Measurements from ENCODE around the gene SLC44A5.

GRCh38 chr1:75342786-75343185 lies 268.1 kb downstream of the SLC44A5 start:
- no peak for TF ChIP-seq POLR2AphosphoS5 (IDR thresholded peaks at IDR 0.05; ENCODE audit: low read depth)
- no peak for TF ChIP-seq REST (IDR thresholded peaks at IDR 0.05; ENCODE audit: unreplicated experiment)
- no peak for TF ChIP-seq JUNB (IDR thresholded peaks at IDR 0.05; ENCODE audit: unreplicated experiment)
- no peak for TF ChIP-seq CTCF (conservative IDR thresholded peaks at IDR 0.05; ENCODE audit: low read depth in 2 of 2)
- no peak for TF ChIP-seq EZH2 (IDR thresholded peaks at IDR 0.05; ENCODE audit: low read depth, unreplicated experiment)
- TF ChIP-seq ETS1 (IDR thresholded peaks at IDR 0.05): no peak
- TF ChIP-seq EZH2phosphoT487 (IDR thresholded peaks at IDR 0.05; ENCODE audit: unreplicated experiment): no peak
- no peak for TF ChIP-seq ZNF462 (CRISPR knock-in tag; IDR thresholded peaks at IDR 0.05)
- TF ChIP-seq CREB1 (CRISPR knock-in tag; IDR thresholded peaks at IDR 0.05; ENCODE audit: low read depth): no peak
- no peak for TF ChIP-seq ZNF331 (CRISPR knock-in tag; IDR thresholded peaks at IDR 0.05; ENCODE audit: low read depth)
- no peak for TF ChIP-seq ZNF114 (CRISPR knock-in tag; IDR thresholded peaks at IDR 0.05)
- no peak for TF ChIP-seq STAT1 (IDR thresholded peaks at IDR 0.05; ENCODE audit: unreplicated experiment)
